Upper lobe of left lung (tissue), 4 donors: Measurements from ENCODE around the gene FILIP1L.

Experiments
- CTCF ChIP-seq, 6 experiments: fragments of 450-650 bp in 4 of 6; fragments of 200-600 bp in 2 of 6; sonication (generic) in 2 of 6; IDR thresholded peaks; one replicate each; pipeline ENCODE4 v1.5.1; 2016 to 2019; ENCODE audit warnings: antibody characterized with exemption in 6 of 6
- EP300 ChIP-seq, 4 donors: sonication (generic); formaldehyde crosslinking; IDR thresholded peaks; one replicate each; pipeline ENCODE4 v1.5.1; 2017; ENCODE audit warnings: antibody characterized with exemption in 4 of 4, control low read depth in 2 of 4
- POLR2AphosphoS5 ChIP-seq, 2 donors: sonication (generic); formaldehyde crosslinking; IDR thresholded peaks; one replicate each; pipeline ENCODE4 v1.5.1; 2017; ENCODE audit warnings: antibody characterized with exemption in 2 of 2

GRCh38 chr3:99789011-99789721, 325.1 kb downstream of the FILIP1L start:
- TF ChIP-seq CTCF (IDR thresholded peaks at IDR 0.05) = peak in 5 of 6 experiments; percentile 31 to 48 (median 44)
- TF ChIP-seq EP300 (IDR thresholded peaks at IDR 0.05) = no peak
- no peak for TF ChIP-seq POLR2AphosphoS5 (IDR thresholded peaks at IDR 0.05)
